Measurements from ENCODE around the gene DDA1.

DDA1 gene

DNA sequence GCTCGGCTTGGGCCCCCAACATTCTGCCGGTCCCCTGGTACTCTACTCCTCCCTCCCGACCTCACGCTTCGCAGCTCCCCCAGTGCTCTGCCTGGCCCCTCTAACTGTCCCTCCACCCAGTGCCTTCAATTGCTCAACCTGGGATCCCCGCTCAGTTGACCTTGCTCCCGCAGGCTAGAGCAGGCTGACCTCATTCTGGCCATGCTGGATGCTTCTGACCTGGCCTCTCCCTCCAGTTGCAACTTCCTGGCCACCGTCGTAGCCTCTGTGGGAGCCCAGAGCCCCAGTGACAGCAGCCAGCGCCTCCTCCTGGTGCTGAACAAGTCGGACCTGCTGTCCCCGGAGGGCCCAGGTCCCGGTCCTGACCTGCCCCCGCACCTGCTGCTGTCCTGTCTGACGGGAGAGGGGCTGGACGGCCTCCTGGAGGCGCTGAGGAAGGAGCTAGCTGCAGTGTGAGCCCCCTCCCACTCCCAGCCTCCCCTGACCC lies 31.6 kb downstream of the DDA1 start:
- no peak overlapping the region for H3K4me3 ChIP-seq (ENCODE audit: low read depth, low read length)
- TF ChIP-seq MYC (IDR thresholded peaks at IDR 0.05; ENCODE audit: low read depth, low read length), result no peak
- TF ChIP-seq POLR2A (IDR thresholded peaks at IDR 0.05; ENCODE audit: extremely low read depth, insufficient read length), result no peak
- TF ChIP-seq, protein P1, sequence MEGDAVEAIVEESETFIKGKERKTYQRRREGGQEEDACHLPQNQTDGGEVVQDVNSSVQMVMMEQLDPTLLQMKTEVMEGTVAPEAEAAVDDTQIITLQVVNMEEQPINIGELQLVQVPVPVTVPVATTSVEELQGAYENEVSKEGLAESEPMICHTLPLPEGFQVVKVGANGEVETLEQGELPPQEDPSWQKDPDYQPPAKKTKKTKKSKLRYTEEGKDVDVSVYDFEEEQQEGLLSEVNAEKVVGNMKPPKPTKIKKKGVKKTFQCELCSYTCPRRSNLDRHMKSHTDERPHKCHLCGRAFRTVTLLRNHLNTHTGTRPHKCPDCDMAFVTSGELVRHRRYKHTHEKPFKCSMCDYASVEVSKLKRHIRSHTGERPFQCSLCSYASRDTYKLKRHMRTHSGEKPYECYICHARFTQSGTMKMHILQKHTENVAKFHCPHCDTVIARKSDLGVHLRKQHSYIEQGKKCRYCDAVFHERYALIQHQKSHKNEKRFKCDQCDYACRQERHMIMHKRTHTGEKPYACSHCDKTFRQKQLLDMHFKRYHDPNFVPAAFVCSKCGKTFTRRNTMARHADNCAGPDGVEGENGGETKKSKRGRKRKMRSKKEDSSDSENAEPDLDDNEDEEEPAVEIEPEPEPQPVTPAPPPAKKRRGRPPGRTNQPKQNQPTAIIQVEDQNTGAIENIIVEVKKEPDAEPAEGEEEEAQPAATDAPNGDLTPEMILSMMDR (IDR thresholded peaks at IDR 0.05; ENCODE audit: low read depth, low read length), result no peak
- TF ChIP-seq, protein P2, sequence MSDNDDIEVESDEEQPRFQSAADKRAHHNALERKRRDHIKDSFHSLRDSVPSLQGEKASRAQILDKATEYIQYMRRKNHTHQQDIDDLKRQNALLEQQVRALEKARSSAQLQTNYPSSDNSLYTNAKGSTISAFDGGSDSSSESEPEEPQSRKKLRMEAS (IDR thresholded peaks at IDR 0.05; ENCODE audit: low read depth, low read length), result no peak
- no peak for DNase-seq (ENCODE audit: low read depth)

DNA sequence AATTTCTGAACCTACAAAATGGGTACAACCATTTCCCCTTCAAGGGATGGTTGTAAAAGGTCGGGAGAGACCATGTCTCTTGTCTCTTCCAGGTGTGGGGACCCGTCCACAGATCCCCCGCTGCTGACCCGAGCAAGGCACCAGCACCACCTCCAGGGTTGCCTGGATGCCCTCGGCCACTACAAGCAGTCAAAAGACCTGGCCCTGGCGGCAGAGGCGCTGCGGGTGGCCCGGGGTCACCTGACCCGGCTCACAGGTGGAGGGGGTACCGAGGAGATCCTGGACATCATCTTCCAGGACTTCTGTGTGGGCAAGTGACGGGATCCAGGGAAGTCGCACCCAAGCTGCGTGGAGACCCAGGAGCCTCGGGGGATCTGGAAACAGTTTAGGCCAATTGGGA lies 32.0 kb downstream of the DDA1 start:
- H3K4me3 ChIP-seq (ENCODE audit: low read depth, low read length), result no peak overlapping the region
- TF ChIP-seq MYC (IDR thresholded peaks at IDR 0.05; ENCODE audit: low read depth, low read length) (no peak), POLR2A (IDR thresholded peaks at IDR 0.05; ENCODE audit: extremely low read depth, insufficient read length) (no peak)
- TF ChIP-seq, protein P2 (IDR thresholded peaks at IDR 0.05; ENCODE audit: low read depth, low read length), result no peak
- TF ChIP-seq, protein P1 (IDR thresholded peaks at IDR 0.05; ENCODE audit: low read depth, low read length), result no peak
- no peak for DNase-seq (ENCODE audit: low read depth)

DNA sequence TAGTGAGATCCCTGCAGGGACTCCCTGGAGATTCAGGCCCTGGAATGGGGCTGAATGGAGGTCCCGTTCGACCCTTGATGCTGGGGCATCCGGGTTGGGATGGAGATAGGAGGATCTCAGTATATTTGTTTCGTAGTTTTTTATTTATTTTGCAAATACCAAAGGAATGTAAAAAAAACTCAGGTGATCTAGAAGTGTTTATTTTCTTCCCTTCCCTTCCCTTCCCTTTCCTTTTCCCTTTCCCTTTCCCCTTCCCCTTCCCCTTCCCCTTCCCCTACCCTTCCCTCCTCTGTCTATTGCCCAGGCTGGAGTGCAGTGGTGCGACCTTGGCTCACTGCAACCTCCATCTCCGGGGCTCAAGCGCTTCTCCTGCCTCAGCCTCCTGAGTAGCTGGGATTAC lies 32.5 kb downstream of the DDA1 start:
- DNase-seq (ENCODE audit: low read depth), result no peak
- TF ChIP-seq POLR2A (IDR thresholded peaks at IDR 0.05; ENCODE audit: extremely low read depth, insufficient read length), result no peak
- no peak for TF ChIP-seq MYC (IDR thresholded peaks at IDR 0.05; ENCODE audit: low read depth, low read length)
- TF ChIP-seq, protein P2 (IDR thresholded peaks at IDR 0.05; ENCODE audit: low read depth, low read length), result no peak
- TF ChIP-seq, protein P1 (IDR thresholded peaks at IDR 0.05; ENCODE audit: low read depth, low read length), result no peak
- H3K4me3 ChIP-seq (ENCODE audit: low read depth, low read length), result no peak overlapping the region

DNA sequence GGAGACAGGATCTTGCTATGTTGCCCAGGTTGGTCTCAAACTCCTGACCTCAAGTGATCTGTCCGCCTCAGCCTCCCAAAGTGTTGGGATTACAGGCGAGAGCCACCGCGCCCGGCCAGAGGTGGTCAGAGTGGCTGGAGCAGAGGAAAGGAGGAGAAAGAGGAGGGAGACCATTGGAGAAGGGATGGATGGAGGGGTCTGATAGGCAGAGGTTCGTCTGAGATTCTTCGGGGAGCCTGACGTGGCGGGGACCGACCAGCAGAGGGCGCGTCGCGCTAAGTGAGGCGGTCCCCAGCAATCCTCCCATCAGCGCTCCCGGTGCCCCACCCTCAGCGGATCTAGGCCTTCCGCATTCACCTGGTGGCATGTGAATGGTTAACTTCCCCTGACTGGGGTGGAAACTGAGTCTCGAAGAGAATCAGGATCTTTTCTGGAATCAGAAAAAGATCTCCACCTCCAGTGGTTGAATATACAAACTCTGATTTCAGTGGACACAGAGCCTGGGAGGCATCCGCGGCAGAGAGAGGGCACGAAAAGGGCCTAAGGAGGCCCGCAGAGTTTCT lies 36.8 kb downstream of the DDA1 start:
- DNase-seq (ENCODE audit: low read depth), result peak; percentile 70
- TF ChIP-seq POLR2A (IDR thresholded peaks at IDR 0.05; ENCODE audit: extremely low read depth, insufficient read length), result no peak
- TF ChIP-seq, protein P2 (IDR thresholded peaks at IDR 0.05; ENCODE audit: low read depth, low read length), result peak; percentile 12; the same call in 1 of the 2 replicates
- TF ChIP-seq, protein P1 (IDR thresholded peaks at IDR 0.05; ENCODE audit: low read depth, low read length), result peak; percentile 82
- H3K4me3 ChIP-seq (ENCODE audit: low read depth, low read length), result no peak overlapping the region

DNA sequence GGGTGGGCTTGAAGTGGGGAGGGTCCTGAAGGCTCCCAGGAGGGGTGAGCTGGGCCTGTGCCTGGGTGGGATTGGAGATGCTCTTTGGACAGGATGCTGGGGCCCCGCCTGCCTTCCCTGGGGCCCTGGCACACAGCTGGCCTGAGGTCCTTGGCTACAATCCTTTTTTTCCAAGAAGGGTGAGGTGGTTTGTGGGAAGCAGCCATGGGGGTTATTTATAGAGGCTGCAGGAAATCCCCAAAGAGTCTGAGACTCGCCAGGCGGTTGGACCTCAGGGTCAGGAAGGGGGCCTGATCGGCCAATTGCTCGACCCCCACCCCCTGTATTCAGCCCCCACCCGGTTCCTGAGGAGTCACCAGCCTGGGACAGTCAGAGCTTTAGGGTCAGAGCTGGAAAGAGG lies 38.0 kb downstream of the DDA1 start:
- TF ChIP-seq MYC (IDR thresholded peaks at IDR 0.05; ENCODE audit: low read depth, low read length), result no peak
- TF ChIP-seq, protein P1 (IDR thresholded peaks at IDR 0.05; ENCODE audit: low read depth, low read length), result no peak
- TF ChIP-seq POLR2A (IDR thresholded peaks at IDR 0.05; ENCODE audit: extremely low read depth, insufficient read length), result no peak
- TF ChIP-seq, protein P2 (IDR thresholded peaks at IDR 0.05; ENCODE audit: low read depth, low read length), result no peak
- H3K4me3 ChIP-seq (ENCODE audit: low read depth, low read length), result no peak overlapping the region
- DNase-seq (ENCODE audit: low read depth), result no peak
